ENCODE results near the gene ST8SIA5. TPM values are rescaled to one million over a fixed set of nuclear protein-coding genes. Genes with fewer than 3 reads are reported as not detected.

The ST8SIA5 gene
- total and polyA plus RNA-seq, 10 of the 15 experiments (the other 5 are each of a cell fraction or from before 2014, with no cell fraction given) = 0.02 to 0.32 (median 0.12) TPM; not detected in 1

GRCh38 chr18:46688853-46689525, 67.9 kb downstream of the ST8SIA5 start:
- ChIA-PET CTCF (no interaction called here), SMC1A (ENCODE audit: uncharacterized antibody, unreplicated experiment) (no interaction called here), POLR2A (no interaction called here), RAD21 (ENCODE audit: unreplicated experiment) (no interaction called here)
- in situ Hi-C loops (cut with MboI) (no loop called here), intact Hi-C loops (cut with micrococcal nuclease; ENCODE audit: unreplicated experiment) (no loop called here)
- Histone ChIP-seq H3K79me2 (ENCODE audit: control insufficient read depth, insufficient read depth, low read length) (no peaks in the 10 kb centered on the region), H3K4me1 (ENCODE audit: control insufficient read depth, insufficient read depth, low read length) (no peaks in the 10 kb centered on the region), H3K9ac (ENCODE audit: control insufficient read depth, insufficient read depth, low read length) (no peak overlapping the region), H3K27ac (ENCODE audit: control insufficient read depth, insufficient read depth) (no peak overlapping the region), H3K4me2 (ENCODE audit: control insufficient read depth, insufficient read depth) (no peak overlapping the region), H3K27me3 (replicated peaks in 1 of 2; ENCODE audit: control insufficient read depth in 2 of 2, insufficient read depth in 2 of 2, low read length in 1 of 2) (no peaks in the 10 kb centered on the region), H3K4me3 (no peak overlapping the region), H3K9me3 (replicated peaks; ENCODE audit: control insufficient read depth, insufficient read depth, low read length) (no peaks in the 10 kb centered on the region), H3K36me3 (ENCODE audit: control insufficient read depth in 2 of 2, insufficient read depth in 2 of 2, low read length in 1 of 2) (no peaks in the 10 kb centered on the region), H4K20me1 (ENCODE audit: control insufficient read depth, insufficient read depth) (no peaks in the 10 kb centered on the region), H2AFZ (ENCODE audit: control insufficient read depth, low read depth, low read length) (no peak overlapping the region)
- TF ChIP-seq CREM (IDR thresholded peaks at IDR 0.05; ENCODE audit: low read depth) = no peak
- TF ChIP-seq BCL3 (IDR thresholded peaks at IDR 0.05; ENCODE audit: borderline replicate concordance, insufficient read depth, low read depth, low read length, poor library complexity, severe bottlenecking) = no peak
- TF ChIP-seq FOXM1 (IDR thresholded peaks at IDR 0.05; ENCODE audit: low read depth, low read length) = no peak
- TF ChIP-seq USF2 (IDR thresholded peaks at IDR 0.05; ENCODE audit: borderline replicate concordance, low read depth, low read length) = no peak
- TF ChIP-seq RELA (IDR thresholded peaks at IDR 0.05; ENCODE audit: borderline replicate concordance, partially characterized antibody) = no peak
- no peak for TF ChIP-seq TCF12 (IDR thresholded peaks at IDR 0.05; ENCODE audit: low read depth, low read length)
- TF ChIP-seq HDGF (IDR thresholded peaks at IDR 0.05) = no peak
- ATAC-seq = no peak
- 56% methylated on average over 11 of the region's 12 CpGs for WGBS (ENCODE audit: insufficient coverage, insufficient replicate concordance, low lambda C conversion rate, missing lambda C conversion rate)
- DNase-seq (ENCODE audit: low read depth, low spot score) = no peak
- no TSS peak for BruUV-seq (replicated peaks)
- no peak for FAIRE-seq
